Activated T-cell treated with anti-CD3 and anti-CD28 coated beads for 48 hours (primary cell): ENCODE measurements around the gene PCSK4.

ENCODE experiments used
- DNase-seq: peaks from one replicate; pipeline ENCODE4 v3.0.0-alpha.2; 2020; ENCODE audit warnings: low read depth

The PCSK4 gene

DNA sequence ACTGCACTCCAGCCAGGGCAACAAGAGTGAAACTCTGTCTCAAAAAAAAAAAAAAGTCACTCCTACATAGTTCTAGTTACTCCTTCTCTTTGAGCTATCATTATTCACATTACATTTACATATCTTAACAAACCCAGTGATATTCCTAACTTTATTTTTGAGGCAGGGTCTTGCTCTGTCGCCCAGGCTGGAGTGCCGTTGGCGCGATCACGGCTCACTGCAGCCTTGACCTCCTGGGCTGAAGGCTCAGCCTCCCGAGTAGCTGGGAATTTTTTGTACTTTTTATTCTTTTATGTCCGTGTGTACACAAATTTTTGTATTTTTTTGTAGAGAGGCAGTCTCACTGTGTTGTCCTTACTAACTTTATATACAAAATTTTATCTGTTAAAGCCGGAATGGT is 52.5 kb downstream of the PCSK4 start:
- no peak for DNase-seq

- DNase-seq: no peak
These were observed 54.7 kb downstream of the PCSK4 start for GRCh38 chr19:1435378-1435989.

- DNase-seq: no peak
These were observed 55.5 kb downstream of the PCSK4 start for GRCh38 chr19:1434577-1435060.

DNA sequence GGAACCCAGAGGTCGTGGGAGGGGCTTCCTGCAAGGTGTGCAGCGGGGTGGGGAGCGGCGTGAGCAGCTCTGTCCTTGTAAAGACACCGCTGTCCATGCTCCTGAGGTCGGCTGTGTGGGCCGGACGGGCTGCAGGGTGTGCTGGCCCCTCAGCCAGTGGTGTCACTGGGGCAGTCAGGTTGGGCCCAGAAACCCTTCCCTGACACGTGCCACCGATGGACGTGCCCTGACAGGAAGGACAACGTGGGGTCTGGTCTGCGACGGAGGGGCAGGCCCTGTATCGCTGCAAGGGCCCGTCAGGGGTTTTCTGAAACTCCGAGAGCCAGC is 56.1 kb downstream of the PCSK4 start:
- no peak for DNase-seq

DNA sequence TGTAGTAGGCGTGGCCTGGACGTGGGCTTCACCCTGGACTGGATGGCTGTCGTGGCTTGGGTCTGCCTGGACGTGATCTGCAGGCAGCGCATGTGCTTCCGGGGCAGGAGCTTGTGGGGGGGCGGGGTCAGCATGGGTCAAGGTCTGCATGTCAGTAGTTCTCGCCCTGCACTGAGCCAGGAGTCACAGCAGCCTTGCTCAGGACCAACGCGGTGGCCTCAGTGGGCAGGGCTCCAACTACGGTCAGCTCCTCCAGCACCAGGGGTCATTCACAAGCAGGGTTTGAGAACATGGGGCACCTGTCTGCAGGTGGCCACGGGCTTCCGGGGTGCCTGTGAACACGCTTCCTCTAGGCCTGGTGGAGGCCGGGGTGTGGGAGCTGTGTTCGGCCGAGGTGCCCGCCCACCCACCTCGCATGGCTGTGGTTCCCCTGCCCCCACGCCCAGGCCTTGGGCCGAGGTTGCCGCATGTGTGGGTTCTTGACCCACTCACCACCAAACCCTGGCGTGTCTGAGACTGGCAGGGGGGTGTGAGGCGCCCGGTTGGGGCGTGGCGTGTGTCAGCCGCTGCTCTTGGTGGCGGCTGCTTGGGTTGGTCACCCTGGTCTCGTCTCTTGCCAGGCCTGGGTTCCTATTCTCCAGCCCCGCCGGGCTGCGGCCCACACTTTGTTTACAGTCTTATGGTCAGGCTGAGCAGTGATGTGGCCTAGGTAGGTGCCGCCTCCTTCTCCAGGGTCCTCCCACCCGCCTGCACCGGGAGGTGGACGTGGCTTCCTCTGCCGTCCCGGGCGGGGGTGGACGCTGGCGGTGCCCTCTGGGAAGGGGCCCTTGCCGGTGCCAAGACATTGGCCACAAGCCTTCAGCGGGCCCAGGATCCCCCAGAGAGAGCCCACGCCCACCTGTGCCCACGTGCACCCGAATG is 56.8 kb downstream of the PCSK4 start:
- no peak for DNase-seq

GRCh38 chr19:1432507-1432887 is 57.7 kb downstream of the PCSK4 start:
- no peak for DNase-seq

GRCh38 chr19:1431759-1432506 is 58.2 kb downstream of the PCSK4 start:
- DNase-seq: no peak
